Measurements from ENCODE around the gene ELMO1.

ELMO1 gene

DNA sequence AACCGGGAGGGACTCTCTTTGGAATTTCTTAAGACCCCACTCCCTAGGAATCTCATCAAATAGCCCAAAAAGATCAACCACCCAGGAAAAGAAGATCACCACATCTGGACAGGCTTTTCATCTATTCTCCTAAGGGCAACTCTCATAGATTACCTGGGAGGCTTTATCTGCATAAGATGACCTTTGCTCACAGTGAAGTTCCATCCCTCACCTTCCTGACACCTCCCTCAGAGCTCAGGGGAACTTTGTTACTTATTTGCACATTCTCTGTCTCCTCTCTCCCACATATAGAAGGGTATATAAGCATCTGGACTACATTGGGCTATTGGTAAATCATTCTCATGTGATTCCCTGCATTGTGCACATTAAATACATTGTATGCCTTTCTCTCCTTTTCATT is 80.1 kb downstream of the ELMO1 start:
- no peak for DNase-seq (ENCODE audit: low spot score)

DNA sequence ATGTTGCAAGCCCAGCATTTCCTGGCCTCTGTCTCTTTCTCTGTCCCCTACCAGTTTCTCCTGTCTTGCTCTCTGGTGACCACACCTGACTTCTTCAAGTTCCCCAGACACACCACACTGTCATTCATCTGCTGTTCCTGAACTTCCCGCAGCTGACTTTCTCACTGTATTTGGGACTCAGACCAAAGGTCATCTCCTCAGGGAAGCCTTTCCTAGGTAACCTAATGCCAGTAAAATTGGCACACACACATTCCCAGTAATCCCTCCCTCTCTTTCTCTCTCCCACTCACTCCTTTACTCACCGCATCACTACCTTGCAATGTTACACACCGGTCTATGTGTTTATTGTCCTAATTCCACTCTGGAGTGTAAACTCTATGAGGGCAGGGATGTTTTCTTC is 81.7 kb downstream of the ELMO1 start:
- no peak for DNase-seq (ENCODE audit: low spot score)

DNA sequence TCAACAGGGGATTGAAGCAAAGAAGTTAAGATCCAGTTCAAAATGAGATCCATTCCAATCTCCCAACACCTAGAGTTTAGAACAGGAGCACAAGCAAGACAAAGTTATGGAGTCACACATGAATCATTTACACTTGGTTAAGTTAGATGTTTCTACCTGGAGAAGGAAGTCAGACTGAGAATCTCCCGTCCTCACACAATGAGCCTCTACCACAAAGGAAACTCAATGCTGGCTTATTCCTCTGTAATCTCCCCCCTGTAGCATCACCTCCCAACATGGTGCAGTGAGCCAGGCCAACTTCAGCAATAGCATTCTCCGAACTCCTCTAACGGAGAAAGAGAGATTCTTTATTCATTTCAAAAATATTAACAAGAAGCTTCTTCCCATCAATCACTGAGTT is 82.2 kb downstream of the ELMO1 start:
- no peak for DNase-seq (ENCODE audit: low spot score)

DNA sequence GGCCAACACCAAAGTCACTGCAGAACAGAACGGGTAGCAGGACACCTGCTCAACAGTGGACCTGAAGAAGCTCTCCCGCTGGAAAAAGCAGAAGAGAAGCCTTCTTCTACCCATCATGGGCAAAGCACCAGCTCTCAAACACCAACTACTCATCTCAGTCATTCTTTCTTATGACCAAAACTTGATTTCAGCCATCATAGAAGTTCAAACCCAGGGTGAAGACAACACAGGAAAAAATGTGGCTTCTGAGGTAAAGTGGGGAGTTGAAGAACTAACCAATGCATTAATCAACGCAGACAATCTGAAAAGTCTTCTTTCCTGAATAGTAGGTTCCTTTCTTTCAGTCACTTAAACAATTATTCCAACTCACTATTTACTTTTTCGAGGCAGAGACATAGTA is 83.3 kb downstream of the ELMO1 start:
- no peak for DNase-seq (ENCODE audit: low spot score)

DNA sequence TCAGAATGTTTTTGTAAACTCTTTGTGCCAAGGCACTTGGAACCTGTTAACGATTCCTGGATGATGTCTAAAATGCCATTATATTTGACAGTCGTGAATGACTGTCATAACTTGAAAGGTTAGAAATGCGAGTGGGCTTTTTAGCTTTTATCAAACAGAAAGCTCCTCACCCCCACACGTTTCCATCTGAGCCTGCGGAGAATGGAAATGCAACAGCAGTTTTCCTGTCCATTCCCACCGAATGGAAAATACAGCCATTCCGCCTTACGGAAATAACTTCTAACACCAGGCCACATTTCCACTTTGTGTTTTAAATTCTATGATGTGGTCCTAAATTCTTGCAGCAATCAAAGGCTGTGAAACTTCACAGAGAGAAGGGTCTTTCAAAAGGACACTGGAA is 83.8 kb downstream of the ELMO1 start:
- DNase-seq (ENCODE audit: low spot score), result no peak

DNA sequence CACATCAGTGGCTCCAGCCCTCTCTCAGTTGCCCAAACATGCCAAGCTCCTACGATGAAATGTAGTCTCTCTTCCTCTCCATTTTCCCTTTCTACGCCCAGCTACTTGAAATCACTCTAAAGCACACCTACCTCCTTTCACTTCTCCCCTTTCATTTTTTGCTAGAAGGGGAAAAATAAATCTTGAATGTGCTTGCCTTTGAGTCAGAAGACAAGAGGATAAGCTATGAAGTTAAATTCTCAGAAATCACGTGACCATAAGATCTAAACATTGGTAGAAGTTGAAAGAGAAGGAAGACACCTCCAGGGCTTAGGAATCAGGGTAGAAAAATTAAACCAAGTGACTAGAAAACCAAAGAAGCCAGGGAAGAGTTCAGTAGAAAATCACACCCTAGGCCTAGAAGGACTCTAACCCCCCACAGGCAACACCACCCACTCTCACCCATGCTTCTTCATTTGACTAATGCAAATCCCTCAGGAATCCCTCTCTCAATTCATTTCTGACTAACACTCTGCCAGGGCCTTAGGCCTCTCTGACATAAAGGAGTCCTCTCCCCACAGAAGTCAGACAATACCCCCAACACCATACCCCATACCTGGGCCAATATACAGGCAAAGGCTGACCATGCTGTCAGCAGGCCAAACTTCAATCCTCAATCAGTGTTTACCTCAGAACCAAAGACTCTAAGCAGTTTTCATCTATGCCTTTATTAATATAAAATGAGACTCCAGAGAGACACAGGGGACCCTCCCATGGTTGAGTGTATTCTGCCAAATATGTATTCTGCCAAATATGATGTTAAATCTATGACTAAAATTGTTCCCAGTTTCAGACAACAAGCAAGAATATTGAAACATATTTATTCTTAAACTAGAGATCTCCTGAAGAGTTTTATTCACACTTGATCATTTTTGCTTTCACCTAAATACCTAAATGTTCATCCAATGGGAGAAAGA is 84.8 kb downstream of the ELMO1 start:
- DNase-seq (ENCODE audit: low spot score), result no peak

DNA sequence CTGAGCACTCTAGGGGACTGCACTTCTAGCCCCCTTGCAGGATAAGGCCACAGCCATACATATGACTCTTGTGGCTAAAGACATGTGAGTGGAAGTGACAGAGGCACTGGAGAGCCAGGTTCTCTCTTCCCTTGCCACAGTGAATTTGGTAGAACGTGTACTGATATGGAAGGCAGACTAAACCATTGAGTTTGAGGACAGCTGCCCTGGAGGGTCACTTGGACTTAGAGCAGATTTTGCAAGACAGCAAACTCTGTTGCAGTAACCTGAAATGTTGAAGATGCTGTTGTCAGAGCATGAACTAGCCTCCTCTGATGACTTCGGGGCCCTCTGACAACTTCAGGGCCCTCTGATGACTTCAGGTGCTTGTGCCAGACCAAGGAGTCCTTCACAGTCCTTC is 85.9 kb downstream of the ELMO1 start:
- no peak for DNase-seq (ENCODE audit: low spot score)

DNA sequence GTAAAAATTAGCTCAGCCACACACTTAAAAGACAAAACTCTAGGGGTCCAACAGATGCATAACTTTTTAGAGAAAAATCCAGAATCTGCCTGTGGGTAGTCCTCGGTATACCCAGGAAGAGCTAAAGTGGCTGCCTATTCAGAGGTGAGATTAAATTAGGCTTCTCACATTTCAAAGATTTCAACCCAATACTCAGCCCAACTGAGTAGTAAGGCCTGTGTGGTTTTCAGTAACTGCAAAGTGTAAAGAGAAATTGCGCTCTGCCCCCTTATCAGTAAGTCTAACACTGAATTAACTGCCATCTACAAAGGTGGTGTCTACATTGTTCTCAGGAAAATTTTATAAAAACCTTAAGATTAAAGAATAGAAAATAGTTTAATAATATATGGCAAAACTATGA is 88.2 kb downstream of the ELMO1 start:
- DNase-seq (ENCODE audit: low spot score), result no peak

DNA sequence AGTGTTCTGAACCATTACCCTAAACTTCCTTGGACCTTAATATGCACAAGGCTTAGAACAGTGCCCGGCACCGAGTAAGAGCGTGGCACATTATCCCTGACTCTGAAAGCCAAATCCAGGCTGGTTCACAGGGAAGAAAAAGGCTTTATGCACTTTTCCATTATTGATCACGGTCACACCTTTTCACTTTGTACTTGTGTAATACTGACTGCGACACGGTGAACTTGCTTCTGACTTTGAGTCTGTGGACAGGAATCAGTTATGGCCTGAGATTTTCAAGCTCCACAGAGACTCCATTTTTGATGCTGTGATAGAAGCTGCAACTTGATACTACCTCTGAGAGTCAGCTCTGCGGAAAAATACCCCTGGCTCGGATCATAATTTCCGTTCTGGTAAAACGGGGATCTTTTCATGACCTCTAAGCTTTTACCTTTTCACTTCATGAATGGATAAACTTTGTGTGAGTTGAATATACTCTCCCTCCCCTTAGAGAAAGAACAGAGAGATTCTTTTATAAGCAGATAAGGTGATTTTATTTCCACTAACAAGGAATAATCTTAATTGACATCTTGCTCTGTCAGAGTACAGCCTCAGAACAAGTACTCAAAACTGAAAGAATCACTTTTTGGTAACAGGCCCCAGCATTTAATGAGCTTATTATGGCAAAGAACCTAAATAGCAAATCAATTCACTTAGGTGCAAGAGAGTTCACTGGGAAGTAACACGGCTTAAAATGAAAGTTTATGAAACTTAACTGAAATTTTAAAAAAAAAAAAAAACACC is 88.8 kb downstream of the ELMO1 start:
- DNase-seq (ENCODE audit: low spot score), result no peak

DNA sequence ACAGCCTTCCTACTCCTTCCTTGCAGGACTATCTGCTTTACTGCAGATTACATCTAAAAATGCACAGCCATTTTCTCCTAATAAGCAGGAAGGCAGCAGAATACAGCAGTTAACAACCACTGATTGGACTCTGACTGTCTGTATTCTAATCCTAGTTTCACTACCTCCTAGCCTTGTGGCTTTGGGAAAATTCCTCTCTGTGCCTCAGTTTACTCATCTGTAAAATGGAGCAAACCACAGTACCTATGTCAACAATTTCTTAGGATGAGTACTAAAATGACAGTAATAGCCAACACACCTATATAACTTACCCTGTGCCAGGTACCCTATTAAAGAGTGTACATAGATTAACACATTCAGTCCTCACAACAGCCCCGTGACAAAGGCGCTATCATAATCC is 89.5 kb downstream of the ELMO1 start:
- DNase-seq (ENCODE audit: low spot score), result no peak

DNA sequence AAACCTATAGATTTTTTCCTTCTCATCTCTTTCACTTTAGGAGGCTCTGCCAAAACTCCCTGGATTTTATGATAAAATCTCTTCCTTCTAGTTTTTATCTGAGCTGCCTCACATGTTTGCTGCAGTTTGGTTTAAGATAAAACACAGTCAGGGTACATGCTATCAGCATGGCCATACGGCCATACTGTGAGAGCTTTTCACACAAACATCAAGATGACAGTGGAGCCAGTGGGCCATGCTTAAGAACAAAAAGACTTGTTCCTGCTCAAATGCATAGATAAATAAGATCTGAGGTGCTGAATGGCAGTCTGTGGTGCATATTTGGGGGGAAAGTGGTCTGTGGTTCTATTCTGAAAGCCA is 91.0 kb downstream of the ELMO1 start:
- DNase-seq (ENCODE audit: low spot score), result no peak

DNA sequence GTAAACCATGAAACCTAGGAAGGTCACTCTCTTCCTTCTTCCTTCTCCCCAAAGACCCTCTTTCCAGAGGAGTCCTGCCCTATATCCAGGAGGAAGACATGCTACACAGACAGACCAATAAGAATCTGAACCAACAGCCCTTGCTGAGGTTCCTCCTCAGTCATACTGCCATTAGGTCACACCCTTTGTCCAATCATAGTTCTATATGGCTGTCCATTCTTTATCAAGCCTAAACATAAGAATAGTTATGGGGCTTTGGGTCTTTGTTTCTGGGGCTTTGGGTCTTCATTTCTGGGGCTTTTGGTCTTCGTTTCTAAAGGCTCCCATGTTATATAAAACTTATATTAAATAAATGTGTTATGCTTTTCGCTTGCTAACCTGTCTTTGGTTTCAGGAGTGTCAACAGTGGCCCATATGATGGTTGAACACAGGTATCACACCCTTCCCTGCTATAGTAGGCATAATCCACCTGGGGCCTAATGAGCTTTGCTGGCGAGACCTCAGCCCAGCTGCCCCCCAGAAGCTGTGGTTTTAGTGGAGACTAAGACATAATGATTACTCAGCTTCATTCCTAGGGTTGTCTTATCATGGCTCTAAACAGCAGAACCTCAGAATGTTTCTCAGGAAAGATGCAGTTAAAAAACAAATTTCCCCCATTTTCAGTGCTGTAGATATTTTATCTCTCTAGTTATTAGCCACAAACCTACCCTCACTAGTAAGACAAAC is 91.6 kb downstream of the ELMO1 start:
- DNase-seq (ENCODE audit: low spot score), result no peak

DNA sequence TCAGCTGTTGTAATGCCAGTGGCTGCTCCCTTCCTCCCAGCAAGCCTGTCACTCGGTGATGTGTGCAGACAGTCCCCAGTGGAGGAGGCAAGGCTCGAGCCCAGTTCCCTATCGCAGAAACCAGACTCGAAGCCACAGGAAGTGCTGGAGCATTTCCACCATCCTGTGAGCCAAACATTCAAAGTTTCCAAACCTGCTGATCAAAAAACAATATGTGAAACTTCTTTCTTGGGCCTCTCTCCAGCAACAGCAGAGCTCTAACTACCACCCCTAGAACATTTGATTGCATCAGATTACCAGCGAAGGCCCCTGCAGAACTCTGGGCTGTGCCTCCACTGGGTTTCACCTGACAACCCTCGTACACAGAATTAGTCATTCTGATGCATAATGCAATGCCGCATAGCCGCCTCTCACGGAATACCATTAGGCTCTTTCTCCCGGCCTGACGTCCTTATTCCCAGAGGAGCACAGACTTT is 94.0 kb downstream of the ELMO1 start:
- DNase-seq (ENCODE audit: low spot score), result no peak

DNA sequence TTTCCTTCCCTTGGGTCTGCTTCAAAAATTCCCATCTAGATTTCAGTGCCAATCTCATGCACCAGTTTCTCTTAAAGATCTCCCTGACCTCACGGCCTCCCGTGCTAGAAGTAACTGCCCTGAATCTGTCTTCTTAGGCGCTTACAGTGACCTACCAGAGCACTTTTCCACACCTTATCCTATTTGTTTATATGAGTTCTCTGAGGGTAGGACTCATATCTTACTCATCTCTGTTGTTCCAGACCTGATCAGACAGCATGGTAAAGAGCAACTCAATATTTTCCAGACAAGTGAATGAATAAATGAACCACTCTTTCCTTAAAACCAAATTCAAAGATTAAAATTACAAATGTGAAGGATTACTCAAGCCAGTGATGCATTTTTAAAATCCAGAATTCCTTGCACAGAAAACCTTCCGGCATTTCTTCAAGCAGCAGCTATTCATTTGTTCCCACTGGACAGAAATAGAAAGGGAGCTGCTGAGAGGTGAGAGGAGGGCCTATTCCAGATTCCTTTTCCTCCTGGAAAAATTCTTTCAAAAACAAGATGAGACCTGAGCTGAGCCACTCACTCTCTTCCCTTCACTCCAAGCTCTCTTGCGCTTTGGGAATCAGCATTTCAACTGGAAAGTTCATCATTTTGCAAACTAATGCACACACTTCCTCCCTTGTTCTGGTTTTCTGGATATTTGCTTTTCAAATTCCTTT is 94.6 kb downstream of the ELMO1 start:
- no peak for DNase-seq (ENCODE audit: low spot score)

DNA sequence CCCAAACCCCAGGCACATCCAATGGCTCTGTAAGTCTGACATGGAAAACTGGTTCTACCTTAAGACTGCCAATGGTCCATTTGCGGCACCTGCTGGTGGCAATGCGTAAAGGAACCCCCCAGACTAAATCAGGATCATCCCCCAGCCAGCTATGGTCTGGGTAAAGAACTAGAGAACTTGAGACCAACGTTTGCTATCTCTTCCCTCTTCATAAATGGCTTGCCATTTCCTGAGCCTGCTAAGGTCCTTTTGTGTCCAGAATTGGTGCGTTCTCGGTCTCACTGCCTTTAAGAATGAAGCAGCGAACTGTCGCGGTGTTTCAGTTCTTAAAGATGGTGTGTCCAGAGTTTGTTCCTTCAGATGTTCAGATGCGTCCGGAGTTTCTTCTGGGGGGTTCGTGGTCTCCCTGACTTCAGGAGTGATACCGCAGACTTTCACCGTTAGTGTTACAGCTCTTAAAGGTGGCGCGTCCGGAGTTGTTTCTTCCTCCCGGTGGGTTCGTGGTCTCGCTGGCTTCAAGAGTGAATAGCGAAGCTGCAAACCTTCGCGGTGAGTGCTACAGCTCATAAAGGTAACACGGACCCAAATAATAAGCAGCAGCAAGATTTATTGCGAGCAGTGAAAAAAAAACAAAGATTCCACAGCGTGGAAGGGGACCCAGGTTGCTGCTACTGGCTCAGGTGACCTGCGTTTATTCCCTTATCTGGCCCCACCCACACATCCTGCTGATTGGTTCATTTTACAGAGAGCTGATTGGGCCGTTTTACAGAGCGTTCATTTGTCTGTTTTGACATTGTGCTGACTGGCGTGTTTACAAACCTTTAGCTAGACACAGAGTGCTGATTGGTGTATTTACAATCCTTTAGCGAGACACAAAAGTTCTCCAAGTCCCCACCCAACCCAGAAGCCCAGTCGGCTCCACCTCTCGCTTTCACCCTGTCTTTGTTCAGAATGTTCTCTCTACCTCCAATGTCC is 95.4 kb downstream of the ELMO1 start:
- no peak for DNase-seq (ENCODE audit: low spot score)

DNA sequence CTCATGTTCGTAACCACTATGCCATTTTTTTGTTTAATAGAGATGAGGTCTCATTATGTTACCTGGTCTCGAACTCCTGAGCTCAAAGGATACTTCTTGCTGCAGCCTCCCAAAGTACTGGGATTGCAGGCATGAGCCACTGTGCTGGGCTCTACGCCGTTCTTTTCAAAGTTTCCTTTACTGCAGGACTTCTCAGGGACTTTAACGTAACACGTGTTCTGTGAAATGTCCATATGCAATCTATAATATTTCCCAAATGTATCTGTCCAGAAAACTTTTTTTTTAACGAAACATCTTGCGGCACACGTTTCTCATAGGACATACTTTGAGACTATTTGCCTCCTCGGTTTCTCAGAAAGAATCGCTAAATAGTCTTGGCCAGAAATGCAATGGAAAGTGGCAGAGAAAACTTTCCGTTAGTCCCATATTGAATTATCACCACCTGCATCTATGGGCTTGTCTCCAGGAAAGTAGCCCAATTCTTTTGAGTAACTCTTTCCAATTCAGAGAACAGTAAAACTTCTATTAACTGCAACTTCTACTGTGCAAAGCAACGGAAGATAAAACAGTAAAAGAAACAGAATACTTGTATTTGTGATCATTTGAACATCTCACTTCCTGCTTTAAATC is 96.3 kb downstream of the ELMO1 start:
- no peak for DNase-seq (ENCODE audit: low spot score)

DNA sequence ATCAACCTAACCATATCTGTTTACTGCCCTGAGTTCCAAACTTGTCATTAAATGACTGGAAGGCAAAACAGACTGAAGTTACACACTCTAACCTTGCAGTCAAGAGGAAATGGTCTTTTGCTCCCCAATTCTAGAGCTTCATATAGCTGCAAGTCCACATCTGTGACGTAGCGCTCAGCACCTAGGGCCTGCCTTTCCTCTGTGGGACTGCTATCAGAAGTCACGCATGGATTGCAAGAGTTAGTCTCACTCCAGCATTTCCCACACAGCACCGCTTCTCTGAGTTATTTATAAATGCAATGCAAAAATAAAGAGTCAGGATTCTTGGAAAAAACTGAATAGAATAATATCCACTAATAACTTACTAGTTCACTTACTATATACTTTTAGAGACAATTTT is 96.9 kb downstream of the ELMO1 start:
- no peak for DNase-seq (ENCODE audit: low spot score)

DNA sequence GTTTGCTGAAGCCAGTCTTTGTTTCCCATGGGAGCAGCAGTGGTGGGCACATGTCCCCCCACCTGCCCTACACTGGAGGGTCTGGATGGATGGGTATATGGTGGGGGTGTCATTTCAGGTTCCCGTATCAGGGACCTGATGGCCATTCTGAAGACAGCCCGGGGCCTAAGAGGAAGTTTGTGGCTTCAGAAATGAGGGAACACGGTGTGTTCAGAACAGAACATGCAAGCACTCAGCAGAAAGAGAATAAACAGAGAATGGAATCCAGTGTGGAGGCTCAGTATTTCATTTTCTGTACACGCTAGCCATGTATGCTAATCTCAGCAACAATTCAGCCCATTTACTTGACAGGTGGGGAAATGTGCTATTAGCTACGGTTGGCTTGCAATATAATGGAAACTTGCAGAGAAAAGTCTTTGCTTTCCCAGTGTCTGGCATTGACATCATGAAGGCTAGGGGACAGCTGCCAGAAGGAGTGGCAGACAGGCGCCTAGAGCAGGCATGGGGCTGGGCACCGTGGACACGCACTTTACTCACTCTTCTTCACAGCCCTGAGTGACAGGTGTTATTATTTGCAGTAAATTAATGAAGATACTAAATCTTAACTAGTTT is 98.6 kb downstream of the ELMO1 start:
- no peak for DNase-seq (ENCODE audit: low spot score)

DNA sequence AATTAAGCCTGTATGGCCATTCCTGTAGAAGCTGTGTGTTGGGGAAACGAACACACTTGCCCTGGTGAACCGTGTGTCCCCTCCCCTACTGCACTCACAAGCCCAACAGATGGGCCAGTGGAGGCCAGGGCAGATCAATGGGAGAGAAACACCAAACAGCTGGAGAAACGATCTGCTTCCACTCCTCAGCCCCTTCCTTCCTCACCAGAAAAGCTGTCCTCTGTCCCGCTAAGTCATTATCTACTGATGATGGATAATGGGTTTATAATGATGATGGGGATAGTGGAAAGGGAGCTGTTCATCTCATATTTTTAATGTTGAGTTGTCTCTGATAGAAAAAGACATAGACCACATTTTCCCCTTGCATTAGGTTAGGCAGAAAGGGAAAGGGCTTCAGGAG is 99.7 kb downstream of the ELMO1 start:
- DNase-seq (ENCODE audit: low spot score), result no peak

DNA sequence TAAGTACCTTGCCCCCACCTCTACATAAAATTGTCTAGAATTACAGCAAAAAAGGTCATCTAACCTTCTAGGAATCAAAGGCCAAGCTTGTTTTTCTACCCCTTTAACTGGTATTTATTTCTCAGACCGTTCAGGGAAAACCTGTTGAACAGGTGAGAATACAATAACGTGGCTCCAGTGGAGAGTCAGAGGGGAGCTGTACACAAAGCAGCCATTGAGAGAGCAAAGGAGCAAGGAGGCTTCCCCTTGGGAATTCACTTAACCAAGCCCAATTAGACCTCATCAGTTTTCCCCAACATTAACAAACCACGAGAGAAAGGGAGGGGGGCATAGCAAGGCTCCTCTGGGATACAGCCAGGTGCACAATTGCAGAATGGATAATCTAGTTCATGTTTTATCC is 101.9 kb downstream of the ELMO1 start:
- no peak for DNase-seq (ENCODE audit: low spot score)

Data from AG08396 (cell line).